ENCODE results near the gene IL1RAPL2.
"Not testable (repeated sequence)": the region's sequence is repeated elsewhere in the genome, so short reads cannot be mapped to it uniquely, and the experiment has no call there.

Gene IL1RAPL2

GRCh38 chrX:104670051-104670450 lies 104.1 kb downstream of the IL1RAPL2 start:
- TF ChIP-seq CTCF (IDR thresholded peaks at IDR 0.05) = no peak
- DNase-seq (ENCODE audit: low spot score) = no peak
- no peak overlapping the region for H3K27ac ChIP-seq
- H3K4me3 ChIP-seq = no peak overlapping the region

GRCh38 chrX:104677517-104677916 lies 111.5 kb downstream of the IL1RAPL2 start:
- H3K27ac ChIP-seq; H3K4me3 ChIP-seq; DNase-seq (ENCODE audit: low spot score): not testable (repeated sequence)

- TF ChIP-seq CTCF (IDR thresholded peaks at IDR 0.05) = no peak
- Histone ChIP-seq H3K4me3 (no peak overlapping the region), H3K27ac (no peak overlapping the region)
- DNase-seq (ENCODE audit: low spot score) = no peak
Observed at GRCh38 chrX:104679175-104679574, 113.2 kb downstream of the IL1RAPL2 start.

- Histone ChIP-seq H3K4me3 (no peak overlapping the region), H3K27ac (no peak overlapping the region)
- TF ChIP-seq CTCF (IDR thresholded peaks at IDR 0.05) = no peak
- DNase-seq (ENCODE audit: low spot score) = no peak
Observed at GRCh38 chrX:104681214-104681613, 115.2 kb downstream of the IL1RAPL2 start.

- H3K27ac ChIP-seq = no peak overlapping the region
Observed at GRCh38 chrX:104684077-104684476, 118.1 kb downstream of the IL1RAPL2 start.

GRCh38 chrX:104695593-104695992 lies 129.6 kb downstream of the IL1RAPL2 start:
- H3K4me3 ChIP-seq = no peak overlapping the region
- DNase-seq (ENCODE audit: low spot score) = no peak
- TF ChIP-seq CTCF (IDR thresholded peaks at IDR 0.05) = no peak

More at GRCh38 chrX:104684077-104684476, 118.1 kb downstream of the IL1RAPL2 start:
- H3K4me3 ChIP-seq = no peak overlapping the region
- no peak for TF ChIP-seq CTCF (IDR thresholded peaks at IDR 0.05)
- no peak for DNase-seq (ENCODE audit: low spot score)

GRCh38 chrX:104696667-104697066 lies 130.7 kb downstream of the IL1RAPL2 start:
- Histone ChIP-seq H3K4me3 (no peak overlapping the region), H3K27ac (no peak overlapping the region)
- no peak for DNase-seq (ENCODE audit: low spot score)
- no peak for TF ChIP-seq CTCF (IDR thresholded peaks at IDR 0.05)

More at GRCh38 chrX:104695593-104695992, 129.6 kb downstream of the IL1RAPL2 start:
- H3K27ac ChIP-seq = no peak overlapping the region

- no peak for TF ChIP-seq CTCF (IDR thresholded peaks at IDR 0.05)
- Histone ChIP-seq H3K27ac (no peak overlapping the region), H3K4me3 (no peak overlapping the region)
- DNase-seq (ENCODE audit: low spot score) = no peak
Observed at GRCh38 chrX:104697294-104697693, 131.3 kb downstream of the IL1RAPL2 start.

Measured in coronary artery (tissue), 2 donors.